ENCODE results near the gene KIAA1328.
"Not testable (repeated sequence)": the region's sequence is repeated elsewhere in the genome, so short reads cannot be mapped to it uniquely, and the experiment has no call there.

Gene KIAA1328

DNA sequence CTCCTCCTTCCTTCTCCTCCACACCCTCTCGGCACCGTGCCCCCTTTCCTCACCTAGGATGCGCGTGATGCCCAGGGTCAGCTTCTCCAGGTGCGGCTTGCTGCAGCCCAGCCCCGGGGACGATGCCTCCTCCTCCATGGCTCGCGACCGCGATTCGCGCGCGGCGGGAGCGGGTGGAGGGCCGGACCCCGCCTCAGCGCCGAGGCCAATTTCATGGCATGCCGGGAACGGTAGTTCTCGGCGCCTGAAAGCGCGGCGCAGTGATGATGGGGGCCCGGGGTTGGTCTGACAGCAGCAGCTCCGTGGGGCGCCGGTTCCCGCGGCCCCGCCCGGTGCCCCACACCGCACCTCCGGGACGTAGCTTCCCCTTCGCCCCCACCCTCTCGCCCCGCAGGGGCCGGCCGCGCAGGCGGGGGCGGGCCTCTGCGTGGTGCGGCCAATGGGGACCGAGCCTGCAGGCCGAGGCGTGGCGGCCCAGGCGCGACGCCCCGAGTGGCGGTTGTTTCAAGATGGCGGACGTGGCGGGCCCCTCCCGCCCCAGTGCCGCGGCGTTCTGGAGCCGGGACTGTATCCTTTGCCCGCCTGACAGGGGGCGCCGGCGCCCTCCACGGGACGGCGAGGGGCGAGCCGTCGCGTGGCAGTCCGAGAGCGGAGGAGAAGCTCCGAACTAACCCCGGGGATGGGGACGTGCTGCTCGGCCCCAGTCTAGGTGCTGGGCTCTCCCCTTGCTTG, at the start of gene KIAA1328, which contains the start of gene TPGS2:
Gene KIAA1328, plus strand, starts transcription at position 498 of the 732 bp plus-strand sequence. Its CDS starts 12 bp downstream, at position 510.
Gene TPGS2, minus strand, starts transcription at position 373 of the 732 bp plus-strand sequence. Its CDS starts 235 bp downstream, at position 138.
- DNase-seq (ENCODE audit: low spot score): peak; percentile 87

- DNase-seq (ENCODE audit: low spot score): no peak
These were observed 48.2 kb upstream of the KIAA1328 start for GRCh38 chr18:36780748-36781147.

GRCh38 chr18:36782710-36783109, 46.2 kb upstream of the KIAA1328 start:
- DNase-seq (ENCODE audit: low spot score): no peak

GRCh38 chr18:36783792-36784191, 45.1 kb upstream of the KIAA1328 start:
- DNase-seq (ENCODE audit: low spot score): no peak

DNA sequence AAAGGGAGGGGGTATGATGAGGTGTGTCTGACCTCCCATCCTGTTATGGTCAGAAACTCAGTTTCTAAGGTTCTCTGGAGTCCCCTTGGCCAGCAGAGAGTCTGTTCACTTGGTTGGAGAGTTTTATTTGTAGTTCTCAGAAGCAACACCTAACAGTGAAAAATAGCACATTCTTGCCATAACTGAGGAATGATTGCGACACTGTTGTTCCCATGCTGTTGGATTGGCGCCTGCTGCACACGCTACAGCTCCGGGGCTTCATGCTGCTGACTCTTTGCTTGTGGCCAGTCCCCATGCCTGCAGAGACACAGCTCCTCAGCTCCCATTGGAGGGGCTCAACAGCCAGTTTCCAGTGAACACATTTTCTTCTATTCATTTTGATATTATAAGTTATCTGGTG, 42.2 kb upstream of the KIAA1328 start:
- no peak for DNase-seq (ENCODE audit: low spot score)

DNA sequence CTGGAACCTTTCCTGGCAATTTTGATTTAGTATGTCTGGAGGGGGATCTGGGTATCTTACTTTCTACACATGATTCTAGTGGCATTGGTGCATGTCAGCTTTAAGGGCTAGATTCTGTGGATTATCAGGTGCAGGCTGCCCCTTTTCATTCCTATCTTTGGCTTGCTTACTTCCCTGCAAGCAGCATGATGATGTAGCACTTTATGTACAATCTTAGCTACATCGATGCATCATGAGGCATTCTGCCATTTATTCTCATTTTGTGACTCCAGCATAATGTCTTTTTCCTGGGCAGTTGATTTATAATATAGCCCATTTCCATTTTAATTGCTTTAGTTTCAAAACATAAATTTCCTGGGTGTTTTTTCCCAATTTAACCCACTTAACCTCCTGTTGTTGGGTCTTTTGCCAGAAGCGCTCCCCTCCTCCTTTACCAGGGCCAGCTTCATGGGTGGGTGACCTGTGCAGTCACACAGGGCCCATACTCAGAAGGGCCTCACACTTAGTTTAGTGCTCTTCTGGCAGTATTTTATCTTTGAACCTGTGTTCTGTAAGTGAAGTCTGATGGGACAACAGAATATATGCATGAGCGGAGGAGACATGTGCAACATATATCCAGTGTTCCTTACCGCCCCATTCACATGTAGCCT, 36.2 kb upstream of the KIAA1328 start:
- DNase-seq (ENCODE audit: low spot score): no peak

DNA sequence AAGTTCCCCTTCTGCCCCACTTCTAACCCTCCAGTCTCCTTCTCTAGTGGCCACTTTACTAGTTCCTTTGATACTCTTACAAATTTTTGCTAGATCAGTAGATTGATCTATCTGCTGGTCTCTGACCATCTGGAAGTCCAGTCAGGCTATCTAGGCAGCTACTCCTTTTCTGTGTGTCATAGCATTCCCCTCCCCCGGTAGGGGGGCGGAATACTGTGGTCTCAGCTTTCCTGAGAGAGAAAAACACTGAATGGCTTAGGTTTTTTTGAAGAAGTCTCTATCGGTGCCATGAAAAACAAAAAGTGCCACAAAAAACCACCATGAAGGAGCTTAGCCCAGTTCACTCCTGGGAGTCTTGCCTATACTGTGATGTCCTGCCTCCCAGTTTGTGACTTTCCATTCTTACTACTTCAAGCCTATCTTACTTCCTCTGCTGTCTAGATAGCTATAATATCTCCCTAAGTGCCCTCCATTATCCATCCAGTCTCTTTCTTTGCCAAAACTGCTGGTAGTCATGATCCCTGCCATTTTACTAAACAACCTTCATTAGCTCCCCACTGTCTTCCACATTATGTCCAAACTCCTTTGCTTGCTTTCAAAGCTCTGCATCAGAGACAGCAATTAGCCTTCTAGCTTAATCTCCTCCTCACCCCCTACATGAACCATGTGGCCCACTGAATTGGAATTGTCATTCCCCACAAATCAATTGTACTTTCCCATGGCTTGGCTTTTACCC, 30.0 kb upstream of the KIAA1328 start:
- no peak for DNase-seq (ENCODE audit: low spot score)

DNA sequence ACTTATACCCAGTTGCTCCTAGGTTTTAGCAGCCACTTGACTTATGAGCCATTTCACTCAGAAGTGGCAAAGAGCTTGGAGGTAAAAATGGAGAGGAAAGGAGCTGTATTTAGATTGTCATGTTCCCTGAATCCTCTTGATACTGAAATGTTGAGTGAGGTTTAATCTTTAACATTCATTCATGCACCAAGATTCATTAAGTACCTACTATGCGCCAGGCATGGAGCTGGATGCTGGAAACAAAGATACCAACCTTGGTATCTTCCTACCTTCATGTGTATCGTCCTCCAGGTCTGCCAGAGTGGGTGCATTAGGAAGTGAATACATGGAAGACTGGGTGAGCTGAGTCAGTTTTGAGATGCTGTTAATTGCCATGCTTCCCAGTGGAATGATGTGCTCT, 23.8 kb upstream of the KIAA1328 start:
- no peak for DNase-seq (ENCODE audit: low spot score)

DNA sequence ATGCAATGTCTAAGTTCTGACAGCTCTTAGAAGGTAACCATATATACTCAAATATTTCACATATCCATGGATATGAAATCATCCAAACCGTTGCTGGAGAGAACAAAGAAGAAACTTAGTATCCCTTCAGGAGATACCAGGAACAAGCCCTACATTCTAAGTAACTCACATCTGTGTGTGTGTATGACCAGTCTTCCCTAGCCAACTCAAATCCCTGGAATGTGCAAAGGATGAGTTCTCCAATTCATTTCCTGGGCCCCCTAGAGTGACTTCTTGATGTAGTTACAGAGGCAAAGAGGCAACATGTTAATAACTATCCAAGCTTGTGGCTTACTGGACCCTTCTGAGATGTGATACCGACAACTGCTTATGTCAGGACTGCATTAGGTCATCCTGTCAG, 20.2 kb upstream of the KIAA1328 start:
- DNase-seq (ENCODE audit: low spot score): no peak

DNA sequence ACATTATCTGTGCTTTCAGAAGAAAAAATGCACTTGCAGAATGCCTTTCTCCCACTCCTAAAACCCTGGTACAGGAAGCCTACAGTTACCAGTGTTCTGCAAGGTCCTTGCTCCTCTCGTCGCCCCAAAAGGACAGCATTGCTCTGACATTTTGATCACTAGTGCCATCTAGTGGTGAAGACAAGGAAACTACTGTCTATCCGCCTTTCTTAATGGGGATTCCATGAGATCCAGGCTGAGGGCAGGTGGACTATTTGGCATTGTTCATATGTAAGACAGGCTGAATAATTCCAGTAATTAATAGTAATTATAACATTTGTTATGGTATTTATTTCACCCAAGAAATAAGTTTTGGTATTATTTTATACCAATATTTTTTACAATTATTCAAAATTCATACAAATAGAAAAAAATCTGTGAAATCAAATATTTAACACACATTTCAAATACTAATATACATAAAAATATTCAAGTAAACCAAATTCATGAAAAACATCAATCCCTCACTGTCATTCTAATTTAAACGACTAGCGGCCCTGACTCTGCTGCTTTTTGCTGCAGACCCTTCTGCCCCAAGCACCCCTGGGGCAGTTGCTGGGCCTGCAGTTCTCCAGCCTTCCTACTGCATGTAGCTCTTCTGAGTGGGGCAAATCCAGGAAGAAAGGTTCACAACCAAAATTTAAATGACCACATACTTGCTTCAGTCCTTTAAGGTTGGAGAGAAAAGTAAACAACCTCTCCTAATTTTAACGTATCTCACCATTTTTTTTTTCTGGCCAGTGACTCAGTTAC, 19.1 kb upstream of the KIAA1328 start:
- DNase-seq (ENCODE audit: low spot score): peak; percentile 72

DNA sequence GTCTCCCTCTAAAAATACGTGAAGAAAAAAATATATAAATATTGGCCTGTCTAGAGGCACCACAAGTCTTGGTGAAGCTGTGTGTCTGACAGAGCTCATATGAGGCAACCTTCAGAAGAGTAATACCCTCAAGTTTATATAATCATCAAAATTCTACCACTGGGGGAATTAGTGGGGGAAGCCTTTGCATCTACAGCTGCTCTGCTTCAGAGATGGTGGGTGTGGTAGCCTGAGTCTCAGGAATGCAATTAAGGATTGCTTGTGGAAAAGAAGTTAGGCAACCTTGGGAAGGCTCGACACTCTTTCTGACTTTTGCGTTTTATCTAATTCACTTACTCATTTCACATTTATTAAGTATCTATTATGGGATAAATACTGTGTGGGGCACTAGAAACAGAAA, 17.5 kb upstream of the KIAA1328 start:
- no peak for DNase-seq (ENCODE audit: low spot score)

DNA sequence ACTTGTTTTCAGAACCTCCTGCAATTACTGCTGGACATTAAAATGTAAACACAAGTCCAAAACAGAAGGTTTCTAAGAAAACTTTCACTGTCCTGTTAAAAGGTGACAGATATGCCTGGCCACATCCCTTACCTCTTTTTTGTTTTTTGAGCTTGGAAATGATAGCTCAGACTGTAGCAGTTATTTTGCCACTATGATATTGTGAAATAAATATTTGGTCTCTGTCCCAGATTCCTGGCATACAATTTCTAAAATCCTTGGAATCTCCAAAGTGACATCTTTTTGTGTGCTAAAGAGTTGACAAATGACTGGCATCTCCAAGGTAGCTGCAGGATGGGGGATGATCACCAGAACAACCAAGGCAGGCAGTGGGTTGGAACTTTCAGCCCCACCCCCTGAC, 17.0 kb upstream of the KIAA1328 start:
- DNase-seq (ENCODE audit: low spot score): no peak

DNA sequence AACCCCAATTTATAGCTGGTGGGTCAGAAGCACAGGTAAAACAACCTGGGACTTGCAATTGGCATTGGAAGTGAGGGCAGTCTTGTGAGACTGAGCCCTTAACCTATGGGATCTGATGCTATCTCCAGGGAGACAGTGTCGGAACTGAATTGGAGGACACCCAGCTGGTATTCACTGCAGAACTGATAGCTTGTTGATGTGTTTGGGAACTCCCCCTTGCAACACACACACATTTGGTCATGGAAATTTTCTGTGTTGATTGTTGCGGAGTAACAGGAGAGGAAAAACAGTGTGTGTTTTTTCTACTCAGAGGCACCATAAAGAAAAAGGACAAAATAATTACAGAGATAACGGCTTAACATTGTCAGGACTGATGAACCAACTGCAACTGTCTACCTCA, 16.2 kb upstream of the KIAA1328 start:
- DNase-seq (ENCODE audit: low spot score): no peak

GRCh38 chr18:36813101-36813775, 15.7 kb upstream of the KIAA1328 start:
- DNase-seq (ENCODE audit: low spot score): no peak

GRCh38 chr18:36813824-36814223, 15.1 kb upstream of the KIAA1328 start:
- DNase-seq (ENCODE audit: low spot score): no peak

- DNase-seq (ENCODE audit: low spot score): no peak
These were observed 13.9 kb upstream of the KIAA1328 start for GRCh38 chr18:36814994-36815393.

DNA sequence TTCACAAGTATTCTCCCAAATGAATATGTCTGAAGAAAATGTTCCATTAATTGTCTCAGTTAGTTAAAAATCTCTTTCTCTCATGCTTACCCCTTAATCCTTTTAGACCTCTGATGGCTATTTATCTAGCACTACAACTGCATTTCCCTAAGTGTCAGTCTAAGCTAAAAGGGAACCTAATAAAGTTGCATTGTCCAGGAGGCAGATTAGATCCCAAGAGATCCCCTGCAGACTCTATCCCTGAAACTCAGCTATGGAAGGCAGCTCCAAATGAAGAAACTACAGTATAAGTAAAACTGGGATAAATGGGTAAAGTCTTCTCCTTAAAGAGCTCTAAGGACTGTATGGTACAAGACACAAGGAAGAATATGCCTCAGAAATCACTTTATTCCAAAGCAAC, 12.8 kb upstream of the KIAA1328 start:
- not testable (repeated sequence) for DNase-seq (ENCODE audit: low spot score)

DNA sequence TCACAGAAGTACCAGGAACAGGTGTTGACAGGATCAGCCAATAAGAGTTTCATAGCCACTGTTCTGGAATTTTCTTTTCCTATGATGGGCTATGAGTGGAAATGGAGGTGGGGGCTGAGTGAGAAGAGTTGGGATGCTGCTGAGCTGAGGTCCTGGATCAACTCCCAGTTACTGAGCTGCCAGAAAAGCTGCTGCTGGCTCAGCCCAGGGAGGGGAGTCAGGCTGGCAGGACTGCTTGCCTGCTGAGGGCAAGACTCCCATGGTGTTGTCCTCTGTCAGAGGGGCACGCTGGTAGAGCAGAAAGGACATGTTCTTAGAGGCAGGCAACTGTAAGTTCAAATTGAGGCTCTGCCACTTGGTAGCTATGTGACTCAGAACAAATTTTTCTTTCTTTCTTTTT, 11.9 kb upstream of the KIAA1328 start:
- no peak for DNase-seq (ENCODE audit: low spot score)

DNA sequence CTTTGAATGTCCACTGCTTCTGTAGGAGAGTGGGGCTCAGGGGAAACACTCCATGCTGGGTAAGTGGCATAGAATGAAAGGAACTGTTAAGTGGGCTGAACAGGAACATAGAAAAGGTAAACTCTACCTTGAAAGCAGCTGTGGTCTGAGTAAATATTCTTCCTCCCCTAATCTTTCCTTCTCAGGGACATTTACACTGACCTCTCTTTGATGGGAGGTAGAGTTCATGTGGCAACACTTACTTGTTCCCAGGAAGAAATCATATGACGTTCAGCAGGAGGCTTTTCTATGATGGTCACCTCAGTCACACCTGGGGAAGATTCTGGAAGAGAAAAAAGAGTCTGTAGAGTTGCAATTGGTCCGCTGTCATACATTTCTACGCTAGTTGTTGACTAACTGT, 10.3 kb upstream of the KIAA1328 start:
- no peak for DNase-seq (ENCODE audit: low spot score)

- DNase-seq (ENCODE audit: low spot score): no peak
These were observed 9.3 kb upstream of the KIAA1328 start for GRCh38 chr18:36819621-36820020.

DNA sequence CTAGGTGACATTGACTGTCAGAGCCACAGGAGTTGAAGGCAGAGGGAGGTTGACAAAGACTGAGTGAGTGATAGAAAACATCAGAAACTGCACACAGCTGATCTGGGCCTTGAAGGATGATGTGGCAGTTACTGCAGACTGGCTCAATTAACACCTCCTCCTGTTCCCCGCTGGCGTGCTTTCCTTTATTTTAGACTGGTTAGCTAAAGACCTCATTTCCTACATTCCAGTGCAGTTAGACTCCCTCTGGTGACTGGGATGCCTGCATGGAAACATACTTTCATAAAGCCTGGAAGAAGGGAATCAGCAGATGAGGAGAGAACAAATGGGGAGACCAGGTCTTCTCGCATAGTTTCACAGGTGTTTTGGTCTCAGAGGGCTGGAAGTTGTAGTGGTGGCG, 7.2 kb upstream of the KIAA1328 start:
- DNase-seq (ENCODE audit: low spot score): no peak

GRCh38 chr18:36825526-36825925, 3.4 kb upstream of the KIAA1328 start:
- no peak for DNase-seq (ENCODE audit: low spot score)

Measured in CD4-positive, alpha-beta T cell treated with Interleukin-15 for 4 hours (primary cell).